ENCODE data around the gene SLC9A9. TPM values are rescaled to one million over a fixed set of nuclear protein-coding genes. Genes with fewer than 3 reads are reported as not detected.

SLC9A9 gene
- total RNA-seq, 3 donors from 2014 or later: 6.2 to 17.3 (median 7.8) TPM

DNA sequence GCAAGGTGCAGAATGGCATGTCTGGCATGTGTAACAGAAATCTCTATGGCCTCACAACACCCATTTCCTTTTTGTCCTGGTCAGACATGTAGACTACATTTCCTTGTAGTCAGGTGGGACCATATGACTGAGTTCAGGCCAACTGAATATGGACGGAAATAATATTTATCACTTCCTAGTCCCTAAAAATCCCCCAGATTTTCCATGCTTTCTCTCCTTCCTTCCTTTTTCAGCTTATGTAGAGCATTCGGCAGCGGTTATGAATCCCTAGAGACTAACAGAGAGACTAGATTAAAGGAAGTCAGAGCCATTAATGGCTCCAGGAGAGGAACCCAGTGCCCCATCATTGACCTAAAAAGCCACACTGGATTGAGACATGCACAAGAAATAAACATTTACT, 35.8 kb downstream of the SLC9A9 start:
- no peaks in the 10 kb centered on the region for H3K36me3 ChIP-seq
- H3K9me3 ChIP-seq: no peaks in the 10 kb centered on the region
- DNase-seq (ENCODE audit: low spot score in 2 of 2): no peak
- TF ChIP-seq POLR2A (IDR thresholded peaks at IDR 0.05): no peak
- TF ChIP-seq POLR2AphosphoS5 (IDR thresholded peaks at IDR 0.05): no peak
- TF ChIP-seq, protein P1, sequence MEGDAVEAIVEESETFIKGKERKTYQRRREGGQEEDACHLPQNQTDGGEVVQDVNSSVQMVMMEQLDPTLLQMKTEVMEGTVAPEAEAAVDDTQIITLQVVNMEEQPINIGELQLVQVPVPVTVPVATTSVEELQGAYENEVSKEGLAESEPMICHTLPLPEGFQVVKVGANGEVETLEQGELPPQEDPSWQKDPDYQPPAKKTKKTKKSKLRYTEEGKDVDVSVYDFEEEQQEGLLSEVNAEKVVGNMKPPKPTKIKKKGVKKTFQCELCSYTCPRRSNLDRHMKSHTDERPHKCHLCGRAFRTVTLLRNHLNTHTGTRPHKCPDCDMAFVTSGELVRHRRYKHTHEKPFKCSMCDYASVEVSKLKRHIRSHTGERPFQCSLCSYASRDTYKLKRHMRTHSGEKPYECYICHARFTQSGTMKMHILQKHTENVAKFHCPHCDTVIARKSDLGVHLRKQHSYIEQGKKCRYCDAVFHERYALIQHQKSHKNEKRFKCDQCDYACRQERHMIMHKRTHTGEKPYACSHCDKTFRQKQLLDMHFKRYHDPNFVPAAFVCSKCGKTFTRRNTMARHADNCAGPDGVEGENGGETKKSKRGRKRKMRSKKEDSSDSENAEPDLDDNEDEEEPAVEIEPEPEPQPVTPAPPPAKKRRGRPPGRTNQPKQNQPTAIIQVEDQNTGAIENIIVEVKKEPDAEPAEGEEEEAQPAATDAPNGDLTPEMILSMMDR (IDR thresholded peaks at IDR 0.05): no peak
- intact Hi-C loops (cut with DNase I; ENCODE audit: low total_unique reads): no loop called here
- H3K4me3 ChIP-seq: no peak overlapping the region
- peak overlapping the region in 1 of 2 donors; percentile 32 for H3K27ac ChIP-seq
- H3K27me3 ChIP-seq: no peaks in the 10 kb centered on the region
- H3K4me1 ChIP-seq: no peaks in the 10 kb centered on the region

- Histone ChIP-seq H3K27me3 (no peaks in the 10 kb centered on the region), H3K4me1 (no peaks in the 10 kb centered on the region), H3K9me3 (no peaks in the 10 kb centered on the region), H3K36me3 (no peaks in the 10 kb centered on the region), H3K4me3 (no peak overlapping the region), H3K27ac (peak overlapping the region in 1 of 2 donors; percentile 7)
- no peak for DNase-seq (ENCODE audit: low spot score in 2 of 2)
- TF ChIP-seq, protein P1 (IDR thresholded peaks at IDR 0.05): no peak
- no peak for TF ChIP-seq POLR2AphosphoS5 (IDR thresholded peaks at IDR 0.05)
- TF ChIP-seq POLR2A (IDR thresholded peaks at IDR 0.05): no peak
- intact Hi-C loops (cut with DNase I; ENCODE audit: low total_unique reads): no loop called here
These were observed 36.7 kb downstream of the SLC9A9 start for GRCh38 chr3:143811602-143812001.

DNA sequence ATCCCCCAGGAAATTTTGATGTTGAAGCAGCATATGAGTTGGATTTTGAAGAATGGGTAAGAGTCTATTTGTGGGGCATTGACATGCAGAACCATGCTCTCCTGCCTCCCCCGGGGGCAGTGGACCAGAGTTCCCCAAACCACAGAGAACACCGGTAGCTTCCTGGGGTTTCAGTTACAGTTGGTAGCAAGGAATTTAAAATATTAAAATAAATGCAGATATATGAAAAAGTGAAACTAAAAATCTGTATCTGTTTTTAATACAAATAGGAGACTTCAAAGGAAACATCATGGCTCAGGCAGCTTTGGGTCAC, 37.4 kb downstream of the SLC9A9 start:
- H3K27ac ChIP-seq: peak overlapping the region in 1 of 2 donors; percentile 8
- H3K36me3 ChIP-seq: no peaks in the 10 kb centered on the region
- no peak for DNase-seq (ENCODE audit: low spot score in 2 of 2)
- intact Hi-C loops (cut with DNase I; ENCODE audit: low total_unique reads): no loop called here
- H3K27me3 ChIP-seq: no peaks in the 10 kb centered on the region
- no peak for TF ChIP-seq POLR2AphosphoS5 (IDR thresholded peaks at IDR 0.05)
- TF ChIP-seq, protein P1 (IDR thresholded peaks at IDR 0.05): no peak
- no peak for TF ChIP-seq POLR2A (IDR thresholded peaks at IDR 0.05)
- H3K4me1 ChIP-seq: no peaks in the 10 kb centered on the region
- no peaks in the 10 kb centered on the region for H3K9me3 ChIP-seq
- no peak overlapping the region for H3K4me3 ChIP-seq

DNA sequence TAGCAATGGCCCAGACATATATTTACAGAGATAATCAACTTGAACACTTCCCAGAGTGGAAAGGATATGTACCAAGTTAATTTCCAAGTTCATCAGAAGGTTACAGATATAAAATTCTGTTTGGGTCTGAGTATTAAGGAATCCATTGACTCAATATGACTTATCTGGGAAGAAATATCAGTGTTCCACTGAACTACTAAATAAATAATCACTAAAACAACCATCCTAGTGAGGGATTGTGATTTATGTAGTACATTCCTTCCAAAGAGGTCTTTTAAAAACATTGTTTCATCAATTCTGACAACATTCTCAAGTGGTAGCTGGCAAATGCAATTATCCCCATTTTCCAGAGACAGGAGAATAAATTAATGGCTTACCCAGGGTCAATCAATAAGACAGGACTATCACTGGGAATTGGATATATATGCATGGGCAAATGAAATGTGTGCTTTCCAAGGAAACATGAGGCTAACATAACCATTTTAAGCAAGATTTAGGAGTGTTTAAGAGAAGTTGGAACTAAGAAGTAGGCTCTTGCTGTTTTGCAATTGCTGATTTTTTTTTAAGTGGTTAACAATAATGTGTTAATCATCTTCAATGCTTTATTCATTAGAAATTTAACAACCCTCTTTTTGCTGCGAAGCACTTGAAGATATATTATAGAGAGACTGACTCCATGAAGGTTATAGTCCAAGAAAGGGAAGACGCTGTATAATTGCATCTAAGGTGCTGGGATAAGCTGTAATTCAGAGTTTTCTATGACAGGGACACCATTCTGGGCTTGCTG, 37.9 kb downstream of the SLC9A9 start:
- intact Hi-C loops (cut with DNase I; ENCODE audit: low total_unique reads): no loop called here
- Histone ChIP-seq H3K4me1 (no peaks in the 10 kb centered on the region), H3K9me3 (no peaks in the 10 kb centered on the region), H3K4me3 (no peak overlapping the region), H3K36me3 (no peaks in the 10 kb centered on the region), H3K27ac (peak overlapping the region in 1 of 2 donors; percentile 8), H3K27me3 (no peaks in the 10 kb centered on the region)
- no peak for DNase-seq (ENCODE audit: low spot score in 2 of 2)
- no peak for TF ChIP-seq POLR2AphosphoS5 (IDR thresholded peaks at IDR 0.05)
- TF ChIP-seq, protein P1 (IDR thresholded peaks at IDR 0.05): no peak
- no peak for TF ChIP-seq POLR2A (IDR thresholded peaks at IDR 0.05)

DNA sequence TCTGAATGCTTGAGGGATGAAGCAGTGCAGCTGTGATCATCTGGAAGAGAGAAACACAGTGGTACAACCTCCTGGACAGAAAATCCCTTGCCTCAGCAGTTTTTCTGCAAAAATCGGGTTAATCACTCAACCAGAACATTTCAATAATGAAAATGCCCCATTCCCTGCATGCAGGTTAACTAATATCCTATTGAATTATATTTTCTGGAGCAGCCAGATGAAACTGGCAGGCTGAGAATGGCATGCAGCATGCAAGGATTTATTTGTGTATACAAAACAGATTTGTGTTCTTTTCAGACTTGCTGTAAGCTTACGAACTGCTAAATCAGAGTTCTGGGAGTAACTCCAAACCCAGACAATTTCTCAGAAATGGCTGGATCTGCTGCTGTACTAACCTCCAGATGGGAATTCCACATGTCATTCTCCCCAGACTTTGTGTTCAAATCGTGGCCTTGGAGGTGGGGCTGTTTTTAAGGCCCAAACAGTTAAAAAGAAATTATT, 39.1 kb downstream of the SLC9A9 start:
- intact Hi-C loops (cut with DNase I; ENCODE audit: low total_unique reads): no loop called here
- Histone ChIP-seq H3K9me3 (no peaks in the 10 kb centered on the region), H3K27ac (no peak overlapping the region), H3K27me3 (no peaks in the 10 kb centered on the region), H3K4me1 (no peaks in the 10 kb centered on the region), H3K36me3 (no peaks in the 10 kb centered on the region), H3K4me3 (no peak overlapping the region)
- TF ChIP-seq POLR2AphosphoS5 (IDR thresholded peaks at IDR 0.05): no peak
- TF ChIP-seq, protein P1 (IDR thresholded peaks at IDR 0.05): no peak
- no peak for TF ChIP-seq POLR2A (IDR thresholded peaks at IDR 0.05)
- no peak for DNase-seq (ENCODE audit: low spot score in 2 of 2)

Data from breast epithelium (tissue), 4 donors.